Measurements from ENCODE around the gene SCYGR4.

Gene SCYGR4

GRCh38 chr2:227616631-227617030, 667 bp upstream of the SCYGR4 start:
- in situ Hi-C loops (cut with MboI; ENCODE audit: low sequenced_read_pairs, unreplicated experiment), result no loop called here
- TF ChIP-seq CTCF (IDR thresholded peaks at IDR 0.05; ENCODE audit: borderline replicate concordance, control extremely low read depth, extremely low read depth, insufficient read depth, missing control alignments), result no peak
- DNase-seq (ENCODE audit: low spot score), result no peak

- no peak for DNase-seq (ENCODE audit: low spot score)
- in situ Hi-C loops (cut with MboI; ENCODE audit: low sequenced_read_pairs, unreplicated experiment), result no loop called here
- no peak for TF ChIP-seq CTCF (IDR thresholded peaks at IDR 0.05; ENCODE audit: borderline replicate concordance, control extremely low read depth, extremely low read depth, insufficient read depth, missing control alignments)
Observed at GRCh38 chr2:227623226-227623625, 5.9 kb downstream of the SCYGR4 start.

- in situ Hi-C loops (cut with MboI; ENCODE audit: low sequenced_read_pairs, unreplicated experiment), result no loop called here
- DNase-seq (ENCODE audit: low spot score), result no peak
- TF ChIP-seq CTCF (IDR thresholded peaks at IDR 0.05; ENCODE audit: borderline replicate concordance, control extremely low read depth, extremely low read depth, insufficient read depth, missing control alignments), result no peak
Observed at GRCh38 chr2:227625420-227625819, 8.1 kb downstream of the SCYGR4 start.

GRCh38 chr2:227626580-227627151, 9.4 kb downstream of the SCYGR4 start:
- in situ Hi-C loops (cut with MboI; ENCODE audit: low sequenced_read_pairs, unreplicated experiment), result no loop called here
- no peak for DNase-seq (ENCODE audit: low spot score)

GRCh38 chr2:227627769-227628168, 10.5 kb downstream of the SCYGR4 start:
- no peak for DNase-seq (ENCODE audit: low spot score)
- in situ Hi-C loops (cut with MboI; ENCODE audit: low sequenced_read_pairs, unreplicated experiment), result no loop called here
- no peak for TF ChIP-seq CTCF (IDR thresholded peaks at IDR 0.05; ENCODE audit: borderline replicate concordance, control extremely low read depth, extremely low read depth, insufficient read depth, missing control alignments)

More at GRCh38 chr2:227626580-227627151, 9.4 kb downstream of the SCYGR4 start:
- TF ChIP-seq CTCF (IDR thresholded peaks at IDR 0.05; ENCODE audit: borderline replicate concordance, control extremely low read depth, extremely low read depth, insufficient read depth, missing control alignments), result no peak

GRCh38 chr2:227629435-227629834, 12.1 kb downstream of the SCYGR4 start:
- in situ Hi-C loops (cut with MboI; ENCODE audit: low sequenced_read_pairs, unreplicated experiment), result no loop called here
- no peak for DNase-seq (ENCODE audit: low spot score)
- no peak for TF ChIP-seq CTCF (IDR thresholded peaks at IDR 0.05; ENCODE audit: borderline replicate concordance, control extremely low read depth, extremely low read depth, insufficient read depth, missing control alignments)
